Choroid plexus epithelial cell (primary cell): ENCODE results near the gene SHB.

Experiments used
- DNase-seq: peaks from one replicate; pipeline ENCODE4 v3.0.0-alpha.2; 2010; ENCODE audit warnings: low read depth
- H3K4me3 ChIP-seq: 2 replicates; pipeline ENCODE4 v1.5.1; 2011; ENCODE audit warnings: low read depth, mild to moderate bottlenecking, control low read depth, low read length, moderate library complexity
- CTCF ChIP-seq: conservative IDR thresholded peaks from 2 replicates; pipeline ENCODE4 v1.5.1; 2011; ENCODE audit warnings: low read depth, mild to moderate bottlenecking, control low read depth, inconsistent platforms, low read length, moderate library complexity

SHB gene

GRCh38 chr9:38082446-38083287 lies 13.6 kb upstream of the SHB start:
- no peak overlapping the region for H3K4me3 ChIP-seq
- TF ChIP-seq CTCF, result no peak
- DNase-seq, result no peak

- no peak for DNase-seq
- no peak for TF ChIP-seq CTCF
These were observed 12.5 kb upstream of the SHB start for GRCh38 chr9:38081356-38082108.

GRCh38 chr9:38079461-38080031 lies 10.5 kb upstream of the SHB start:
- no peak for TF ChIP-seq CTCF
- no peak for DNase-seq
- H3K4me3 ChIP-seq, result no peak overlapping the region

More at GRCh38 chr9:38081356-38082108, 12.5 kb upstream of the SHB start:
- H3K4me3 ChIP-seq, result no peak overlapping the region

GRCh38 chr9:38075272-38075671 lies 6.2 kb upstream of the SHB start:
- no peak for TF ChIP-seq CTCF
- DNase-seq, result no peak
- H3K4me3 ChIP-seq, result no peak overlapping the region

GRCh38 chr9:38074441-38074961 lies 5.5 kb upstream of the SHB start:
- DNase-seq, result no peak
- TF ChIP-seq CTCF, result no peak
- H3K4me3 ChIP-seq, result no peak overlapping the region

- no peak overlapping the region for H3K4me3 ChIP-seq
- TF ChIP-seq CTCF, result no peak
- no peak for DNase-seq
These were observed 4.9 kb upstream of the SHB start for GRCh38 chr9:38073882-38074281.
